Tibial nerve (tissue), 4 donors: ENCODE data around the gene HMGA1. TPM values are rescaled to one million over a fixed set of nuclear protein-coding genes. Genes with fewer than 3 reads are reported as not detected.

Experiments used
- DNase-seq, 2 donors: peaks; one replicate each; pipeline ENCODE4 v3.0.0-alpha.2; 2019; ENCODE audit warnings: low spot score in 2 of 2
- H3K27ac ChIP-seq, 4 donors: fragments of 200-600 bp; sonication (generic) in 3 of 4; one replicate each; pipeline ENCODE4 v1.5.1; 2017 to 2019; ENCODE audit warnings: mild to moderate bottlenecking in 1 of 4
- H3K27me3 ChIP-seq, 2 donors: fragments of 200-600 bp; sonication (generic) in 1 of 2; one replicate each; pipeline versions ENCODE4 v1.5.1 to v1.6.0; 2017 to 2019
- H3K36me3 ChIP-seq, 3 donors: fragments of 200-600 bp; sonication (generic); one replicate each; pipeline ENCODE4 v1.5.1; 2018 to 2019
- H3K4me1 ChIP-seq, 4 donors: fragments of 200-600 bp; sonication (generic) in 3 of 4; one replicate each; pipeline ENCODE4 v1.5.1; 2017 to 2019
- H3K4me3 ChIP-seq, 4 donors: fragments of 200-600 bp; sonication (generic) in 3 of 4; one replicate each; pipeline ENCODE4 v1.5.1; 2017 to 2019; ENCODE audit warnings: mild to moderate bottlenecking in 1 of 4, moderate library complexity in 1 of 4
- H3K9me3 ChIP-seq, 4 donors: fragments of 200-600 bp; sonication (generic) in 3 of 4; one replicate each; pipeline ENCODE4 v1.5.1; 2017 to 2019
- EP300 ChIP-seq, 2 donors: sonication (generic); formaldehyde crosslinking; IDR thresholded peaks; one replicate each; pipeline ENCODE4 v1.6.1; 2017; ENCODE audit warnings: antibody characterized with exemption in 2 of 2, mild to moderate bottlenecking in 1 of 2
- POLR2A ChIP-seq, 2 donors: fragments of 450-650 bp; IDR thresholded peaks; one replicate each; pipeline ENCODE4 v1.6.1; 2017; ENCODE audit warnings: antibody characterized with exemption in 2 of 2, mild to moderate bottlenecking in 2 of 2, moderate library complexity in 2 of 2
- WGBS, 2 donors: methylation state at CpG; one replicate each; pipeline ENCODE4 v1.1.5; 2018; 5-methylcytosine and 5-hydroxymethylcytosine counted together
- total RNA-seq, 4 donors: library from RNA; depleted of rRNA; stranded (reverse); fragments of >200 nt; gene quantifications; one replicate each; pipeline ENCODE4 v1.1.0, GENCODE V29; 2016
- TF ChIP-seq, protein P1 (sequence below), 5 experiments: fragments of 200-600 bp in 3 of 5; fragments of 450-650 bp in 2 of 5; sonication (generic) in 3 of 5; IDR thresholded peaks; one replicate each; pipeline ENCODE4 v1.5.1; 2016 to 2019; ENCODE audit warnings: antibody characterized with exemption in 5 of 5, mild to moderate bottlenecking in 3 of 5, moderate library complexity in 2 of 5

HMGA1 gene
- total RNA-seq, 4 donors from 2014 or later = 6.5 to 32.7 (median 7.8) TPM

DNA sequence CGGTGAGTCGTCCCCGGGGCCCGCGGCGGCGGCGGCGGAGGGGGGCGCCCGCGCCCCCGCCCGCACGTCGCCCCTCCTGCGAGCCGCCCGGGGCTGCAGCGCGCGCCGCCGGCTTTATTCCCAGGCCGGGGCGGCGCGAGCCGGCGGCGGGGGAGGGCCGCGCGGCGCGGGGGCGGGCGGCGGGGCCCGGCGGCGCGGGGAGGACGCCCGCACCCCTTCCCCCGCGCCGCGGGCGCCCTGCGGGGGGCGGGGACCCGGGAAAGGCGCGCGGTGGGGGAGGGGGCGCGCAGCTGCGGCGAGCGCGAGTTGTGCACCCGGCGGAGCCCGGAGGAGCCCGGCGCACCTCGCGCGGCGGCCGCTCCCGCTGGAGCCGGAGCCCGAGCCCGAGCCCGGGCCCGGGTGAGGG lies 646 bp downstream of the HMGA1 start:
- H3K4me3 ChIP-seq = peak overlapping the region; percentile 55 to 78 (median 66)
- H3K27ac ChIP-seq = peak overlapping the region; percentile 80 to 93 (median 86)
- no CpG with 5 or more reads among the region's 78 CpGs for WGBS, 2 donors
- no peak for TF ChIP-seq POLR2A (IDR thresholded peaks at IDR 0.05)
- DNase-seq = no peak
- peaks cover 0 to 18% (median 0%) of the 10 kb centered on the region in 3 donors for H3K36me3 ChIP-seq
- H3K4me1 ChIP-seq = peaks cover 0 to 46% (median 13%) of the 10 kb centered on the region in 4 donors
- no peaks in the 10 kb centered on the region for H3K9me3 ChIP-seq
- H3K27me3 ChIP-seq = no peaks in the 10 kb centered on the region

GRCh38 chr6:34237722-34238584 lies 1.3 kb downstream of the HMGA1 start:
- Histone ChIP-seq H3K4me3 (peak overlapping the region; percentile 55 to 78 (median 58)), H3K9me3 (no peaks in the 10 kb centered on the region), H3K27me3 (no peaks in the 10 kb centered on the region), H3K4me1 (peaks cover 0 to 49% (median 13%) of the 10 kb centered on the region in 4 donors), H3K36me3 (peaks cover 0 to 24% (median 0%) of the 10 kb centered on the region in 3 donors), H3K27ac (peak overlapping the region; percentile 28 to 84 (median 78))
- 14 to 18% methylated on average over 34 to 46 of the region's 64 CpGs for WGBS, 2 donors
- DNase-seq = no peak
- TF ChIP-seq POLR2A (IDR thresholded peaks at IDR 0.05) (no peak), EP300 (IDR thresholded peaks at IDR 0.05) (no peak)
- TF ChIP-seq, protein P1, sequence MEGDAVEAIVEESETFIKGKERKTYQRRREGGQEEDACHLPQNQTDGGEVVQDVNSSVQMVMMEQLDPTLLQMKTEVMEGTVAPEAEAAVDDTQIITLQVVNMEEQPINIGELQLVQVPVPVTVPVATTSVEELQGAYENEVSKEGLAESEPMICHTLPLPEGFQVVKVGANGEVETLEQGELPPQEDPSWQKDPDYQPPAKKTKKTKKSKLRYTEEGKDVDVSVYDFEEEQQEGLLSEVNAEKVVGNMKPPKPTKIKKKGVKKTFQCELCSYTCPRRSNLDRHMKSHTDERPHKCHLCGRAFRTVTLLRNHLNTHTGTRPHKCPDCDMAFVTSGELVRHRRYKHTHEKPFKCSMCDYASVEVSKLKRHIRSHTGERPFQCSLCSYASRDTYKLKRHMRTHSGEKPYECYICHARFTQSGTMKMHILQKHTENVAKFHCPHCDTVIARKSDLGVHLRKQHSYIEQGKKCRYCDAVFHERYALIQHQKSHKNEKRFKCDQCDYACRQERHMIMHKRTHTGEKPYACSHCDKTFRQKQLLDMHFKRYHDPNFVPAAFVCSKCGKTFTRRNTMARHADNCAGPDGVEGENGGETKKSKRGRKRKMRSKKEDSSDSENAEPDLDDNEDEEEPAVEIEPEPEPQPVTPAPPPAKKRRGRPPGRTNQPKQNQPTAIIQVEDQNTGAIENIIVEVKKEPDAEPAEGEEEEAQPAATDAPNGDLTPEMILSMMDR (IDR thresholded peaks at IDR 0.05) = peak in 4 of 5 experiments; percentile 20 to 42 (median 38)

GRCh38 chr6:34238585-34239499 lies 2.2 kb downstream of the HMGA1 start:
- Histone ChIP-seq H3K4me3 (peak overlapping the region in 3 of 4 donors; percentile 55 to 78 (median 58)), H3K4me1 (peaks cover 0 to 56% (median 18%) of the 10 kb centered on the region in 4 donors), H3K36me3 (peaks cover 0 to 26% (median 0%) of the 10 kb centered on the region in 3 donors), H3K9me3 (no peaks in the 10 kb centered on the region), H3K27me3 (no peaks in the 10 kb centered on the region), H3K27ac (peak overlapping the region in 3 of 4 donors; percentile 4 to 84 (median 55))
- WGBS, 2 donors = 75 to 76% methylated on average over 14 of the region's 14 CpGs
- TF ChIP-seq, protein P1 (IDR thresholded peaks at IDR 0.05) = no peak
- no peak for TF ChIP-seq POLR2A (IDR thresholded peaks at IDR 0.05)
- TF ChIP-seq EP300 (IDR thresholded peaks at IDR 0.05) = no peak
- no peak for DNase-seq

GRCh38 chr6:34239500-34239825 lies 2.8 kb downstream of the HMGA1 start:
- Histone ChIP-seq H3K27me3 (no peaks in the 10 kb centered on the region), H3K9me3 (no peaks in the 10 kb centered on the region), H3K36me3 (peaks cover 0 to 26% (median 0%) of the 10 kb centered on the region in 3 donors), H3K27ac (no peak overlapping the region), H3K4me1 (peaks cover 0 to 63% (median 24%) of the 10 kb centered on the region in 4 donors), H3K4me3 (no peak overlapping the region)
- WGBS, 2 donors = 88% methylated on average over 3 of the region's 3 CpGs
- DNase-seq = no peak
- TF ChIP-seq, protein P1 (IDR thresholded peaks at IDR 0.05) = no peak
- TF ChIP-seq POLR2A (IDR thresholded peaks at IDR 0.05) = no peak
- TF ChIP-seq EP300 (IDR thresholded peaks at IDR 0.05) = no peak

DNA sequence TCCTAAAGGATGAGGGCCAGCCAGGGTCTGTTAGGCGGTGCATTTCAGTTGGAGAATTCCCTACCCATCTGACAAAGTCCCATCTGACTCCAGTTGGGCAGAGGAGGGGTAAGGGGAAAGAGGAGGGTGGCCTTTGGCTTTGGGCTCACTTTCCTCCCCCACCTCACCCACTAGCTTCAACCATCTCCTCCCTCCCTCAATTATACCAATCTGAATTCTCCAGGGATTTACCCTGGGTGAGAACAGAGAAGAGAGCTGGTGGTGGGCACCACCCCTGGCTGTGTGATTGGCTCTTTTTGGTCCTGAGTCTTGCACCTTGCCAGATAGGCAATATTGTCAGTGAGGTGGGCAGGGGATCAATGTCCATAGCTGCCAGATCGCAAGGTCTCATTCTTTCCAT lies 3.2 kb downstream of the HMGA1 start:
- 81 to 89% methylated on average over 2 of the region's 2 CpGs for WGBS, 2 donors

More for the DNA sequence above, 3.2 kb downstream of the HMGA1 start:
- DNase-seq = no peak
- Histone ChIP-seq H3K27me3 (no peaks in the 10 kb centered on the region), H3K36me3 (peaks cover 0 to 26% (median 0%) of the 10 kb centered on the region in 3 donors), H3K4me1 (peaks cover 0 to 65% (median 28%) of the 10 kb centered on the region in 4 donors), H3K9me3 (no peaks in the 10 kb centered on the region), H3K4me3 (no peak overlapping the region), H3K27ac (peak overlapping the region in 1 of 4 donors; percentile 29)
- TF ChIP-seq EP300 (IDR thresholded peaks at IDR 0.05) (no peak), POLR2A (IDR thresholded peaks at IDR 0.05) (no peak)
- TF ChIP-seq, protein P1 (IDR thresholded peaks at IDR 0.05) = no peak
